Sciatic nerve (tissue), 2 donors: ENCODE results near the gene RGS8. TPM values are rescaled to one million over a fixed set of nuclear protein-coding genes. Genes with fewer than 3 reads are reported as not detected.
A peak's percentile ranks its signal among the peaks of the same experiment; 100 is the strongest.

Experiments used
- ATAC-seq: fragments of 200-7000 bp; cut with Tn5 transposase; one replicate; pipeline ENCODE4 v1.9.1; 2020; ENCODE audit warnings: mild to moderate bottlenecking, moderate library complexity
- DNase-seq: peaks from one replicate; pipeline ENCODE4 v3.0.0-alpha.2; 2020; ENCODE audit warnings: low spot score
- intact Hi-C: fragments of 100-400 bp; cut with DNase I; formaldehyde crosslinking; loops from one replicate; pipeline ENCODE4 v1.14.2; 2022
- total RNA-seq: library from RNA; stranded (reverse); fragmentation: NEBNext Ultra II Directional; extraction: Animal tissue kit (Norgen Biotek cat#: 25700); gene quantifications from one replicate; pipeline ENCODE4 v1.2.1, GENCODE V29; 2021
- donor health status: DM: no; HTN: no; CAD: no.
- donor health status: DM: no; HTN: no; CAD: no.

The RGS8 gene
- total RNA-seq: 0.13 TPM

- no peak for DNase-seq
- ATAC-seq: no peak
- intact Hi-C loops: loop anchor here (5.0 kb wide), 1 partner anchor 1598 kb away; no protein-coding TSS in a partner anchor
Observed at GRCh38 chr1:182684116-182684828, at the start of gene RGS8. Gene RGS8, minus strand, starts transcription at chr1:182684587. Its CDS starts 14,938 bp downstream, at chr1:182669649.

GRCh38 chr1:182731852-182732575, 47.6 kb upstream of the RGS8 start:
- no peak for DNase-seq
- no peak for ATAC-seq
- intact Hi-C loops: no loop called here

- no peak for ATAC-seq
- intact Hi-C loops: no loop called here
- DNase-seq: no peak
Observed at GRCh38 chr1:182726912-182727311, 42.5 kb upstream of the RGS8 start.

GRCh38 chr1:182725259-182726255, 41.2 kb upstream of the RGS8 start:
- intact Hi-C loops: loop anchor here (1.0 kb wide), 1 partner anchor 24 kb away; no protein-coding TSS in a partner anchor
- no peak for DNase-seq
- ATAC-seq: no peak

- intact Hi-C loops: no loop called here
- no peak for DNase-seq
- ATAC-seq: no peak
Observed at GRCh38 chr1:182724215-182724614, 39.8 kb upstream of the RGS8 start.

GRCh38 chr1:182723200-182723599, 38.8 kb upstream of the RGS8 start:
- ATAC-seq (peak; percentile 64), DNase-seq (no peak)
- intact Hi-C loops: no loop called here

GRCh38 chr1:182721525-182721924, 37.1 kb upstream of the RGS8 start:
- intact Hi-C loops: no loop called here
- DNase-seq: no peak
- ATAC-seq: no peak

- ATAC-seq (no peak), DNase-seq (no peak)
- intact Hi-C loops: no loop called here
Observed at GRCh38 chr1:182720463-182720862, 36.1 kb upstream of the RGS8 start.

GRCh38 chr1:182719553-182719952, 35.2 kb upstream of the RGS8 start:
- DNase-seq (no peak), ATAC-seq (no peak)
- intact Hi-C loops: no loop called here

- intact Hi-C loops: no loop called here
- ATAC-seq: no peak
- DNase-seq: no peak
Observed at GRCh38 chr1:182718311-182718710, 33.9 kb upstream of the RGS8 start.

- no peak for DNase-seq
- intact Hi-C loops: no loop called here
- no peak for ATAC-seq
Observed at GRCh38 chr1:182716740-182717720, 32.6 kb upstream of the RGS8 start.

GRCh38 chr1:182715531-182715930, 31.1 kb upstream of the RGS8 start:
- ATAC-seq (no peak), DNase-seq (no peak)
- intact Hi-C loops: no loop called here

- intact Hi-C loops: no loop called here
- DNase-seq (no peak), ATAC-seq (no peak)
Observed at GRCh38 chr1:182714546-182714945, 30.2 kb upstream of the RGS8 start.

- DNase-seq (no peak), ATAC-seq (no peak)
- intact Hi-C loops: no loop called here
Observed at GRCh38 chr1:182713939-182714338, 29.6 kb upstream of the RGS8 start.

- DNase-seq (no peak), ATAC-seq (no peak)
Observed at GRCh38 chr1:182713492-182713891, 29.1 kb upstream of the RGS8 start.

GRCh38 chr1:182709855-182710254, 25.5 kb upstream of the RGS8 start:
- intact Hi-C loops: no loop called here
- DNase-seq: no peak
- no peak for ATAC-seq

More at GRCh38 chr1:182713492-182713891, 29.1 kb upstream of the RGS8 start:
- intact Hi-C loops: no loop called here

- DNase-seq (no peak), ATAC-seq (no peak)
- intact Hi-C loops: no loop called here
Observed at GRCh38 chr1:182709225-182709764, 24.9 kb upstream of the RGS8 start.

GRCh38 chr1:182707122-182707521, 22.7 kb upstream of the RGS8 start:
- no peak for DNase-seq
- ATAC-seq: peak; percentile 92

More at GRCh38 chr1:182707122-182707521, 22.7 kb upstream of the RGS8 start:
- intact Hi-C loops: no loop called here
